Endothelial cell of umbilical vein (primary cell): ENCODE data around the gene ERICH3. TPM values are rescaled to one million over a fixed set of nuclear protein-coding genes. Genes with fewer than 3 reads are reported as not detected.

ENCODE experiments used
- BruUV-seq: library from RNA; stranded (reverse); fragments of 400-500 nt; replicated peaks from 2 replicates; lab custom pipeline; 2021; lab: Mats Ljungman, UMichigan
- CTCF ChIA-PET: fragments of 300-600, 350-600 bp; sonication (Branson Sonifier 250); formaldehyde crosslinking; loops from one replicate; lab custom pipeline; 2021; ENCODE audit warnings: antibody characterized with exemption, inconsistent platforms; lab: Charles Lee
- POLR2A ChIA-PET: fragments of 300-600, 350-600 bp; sonication (Branson Sonifier 250); formaldehyde crosslinking; loops from one replicate; lab custom pipeline; 2021; ENCODE audit warnings: antibody characterized with exemption, inconsistent platforms; lab: Charles Lee
- DNase-seq: peaks from one replicate; pipeline ENCODE4 v3.0.0-alpha.2; 2011; ENCODE audit warnings: low read depth, low spot score
- FAIRE-seq: peaks from 2 replicates; lab custom pipeline; 2011; peaks lifted over from hg19 to GRCh38; lab: Jason Lieb, UNC
- H2AFZ ChIP-seq: 2 replicates; pipeline ENCODE4 v1.6.0; 2012; ENCODE audit warnings: low read depth, low read length, control low read depth, inconsistent platforms
- H3K27ac ChIP-seq: 2 replicates; pipeline ENCODE4 v1.5.1; 2011; ENCODE audit warnings: low read depth, mild to moderate bottlenecking, control low read depth, low read length, moderate library complexity; ENCODE audit not compliant: insufficient read depth
- H3K27me3 ChIP-seq, 2 experiments: 2 replicates each; pipeline versions ENCODE4 v1.6.0 to v1.6.1; 2011; ENCODE audit warnings: low read length in 2 of 2, mixed read lengths in 1 of 2; ENCODE audit not compliant: control insufficient read depth in 2 of 2, insufficient read depth in 2 of 2
- H3K36me3 ChIP-seq, 2 experiments: 2 replicates in 1 of 2; 3 replicates in 1 of 2; pipeline ENCODE4 v1.5.1; 2011; ENCODE audit warnings: low read length in 2 of 2, mild to moderate bottlenecking in 1 of 2, moderate library complexity in 1 of 2; ENCODE audit not compliant: control insufficient read depth in 2 of 2, insufficient read depth in 2 of 2; ENCODE audit errors: extremely low read depth in 1 of 2
- H3K4me1 ChIP-seq: 3 replicates; pipeline ENCODE4 v1.5.1; 2011; ENCODE audit warnings: mild to moderate bottlenecking, low read length; ENCODE audit not compliant: control insufficient read depth, insufficient read depth; ENCODE audit errors: extremely low read depth
- H3K4me2 ChIP-seq: 2 replicates; pipeline ENCODE4 v1.6.1; 2011; ENCODE audit warnings: low read length, control low read depth, mixed read lengths; ENCODE audit not compliant: insufficient read depth
- H3K4me3 ChIP-seq, 3 experiments: fragments of 200-600 bp in 1 of 3; sonication (generic), shearing (Covaris generic) in 1 of 3; replicated peaks in 1 of 3; 2 replicates each; pipeline ENCODE4 v1.5.1; 2011 to 2016; ENCODE audit warnings: control low read depth in 3 of 3, low read length in 3 of 3, mild to moderate bottlenecking in 2 of 3, inconsistent platforms in 1 of 3, low read depth in 1 of 3, moderate library complexity in 1 of 3; ENCODE audit not compliant: insufficient read depth in 1 of 3
- H3K79me2 ChIP-seq: 2 replicates; pipeline ENCODE4 v1.6.0; 2012; ENCODE audit warnings: low read length, inconsistent platforms; ENCODE audit not compliant: control insufficient read depth, insufficient read depth
- H3K9ac ChIP-seq: replicated peaks from 2 replicates; pipeline ENCODE3; 2011; ENCODE audit warnings: low read length, control low read depth; ENCODE audit not compliant: insufficient read depth; ENCODE audit errors: extremely low read depth
- H3K9me1 ChIP-seq: replicated peaks from 3 replicates; pipeline ENCODE4 v1.6.0; 2011; ENCODE audit warnings: mild to moderate bottlenecking, low read length; ENCODE audit not compliant: control insufficient read depth, insufficient read depth; ENCODE audit errors: extremely low read depth
- H3K9me3 ChIP-seq: replicated peaks from 2 replicates; pipeline ENCODE4 v1.5.1; 2012; ENCODE audit warnings: low read length, inconsistent platforms; ENCODE audit not compliant: control insufficient read depth, insufficient read depth
- H4K20me1 ChIP-seq: replicated peaks from 2 replicates; pipeline ENCODE3; 2011; ENCODE audit warnings: mild to moderate bottlenecking, low read length; ENCODE audit not compliant: control insufficient read depth, insufficient read depth; ENCODE audit errors: extremely low read depth
- CTCF ChIP-seq, 2 donors: IDR thresholded peaks; 1 replicate in 1 of 2; 2 replicates in 1 of 2; pipeline ENCODE4 v1.5.1; 2011; ENCODE audit warnings: low read length in 2 of 2, mild to moderate bottlenecking in 2 of 2, moderate library complexity in 2 of 2, control low read depth in 1 of 2, inconsistent platforms in 1 of 2, low read depth in 1 of 2; ENCODE audit not compliant: insufficient read depth in 1 of 2; ENCODE audit errors: extremely low read depth in 1 of 2
- EZH2 ChIP-seq: IDR thresholded peaks from 2 replicates; pipeline ENCODE4 v1.6.1; 2012; ENCODE audit warnings: borderline replicate concordance, low read depth, mild to moderate bottlenecking, moderate library complexity, low read length, inconsistent platforms; ENCODE audit not compliant: severe bottlenecking
- FOS ChIP-seq: IDR thresholded peaks from 2 replicates; pipeline ENCODE4 v1.6.1; 2011; ENCODE audit warnings: mild to moderate bottlenecking, low read length, moderate library complexity, borderline replicate concordance; ENCODE audit not compliant: insufficient read depth
- JUN ChIP-seq: IDR thresholded peaks from 2 replicates; pipeline ENCODE4 v1.6.1; 2011; ENCODE audit warnings: borderline replicate concordance, low read depth; ENCODE audit not compliant: insufficient read length, insufficient read depth
- MAX ChIP-seq: IDR thresholded peaks from 2 replicates; pipeline ENCODE4 v1.6.1; 2011; ENCODE audit not compliant: insufficient read depth, insufficient read length
- POLR2A ChIP-seq: IDR thresholded peaks from 2 replicates; pipeline ENCODE4 v1.6.1; 2012; ENCODE audit warnings: low read depth, mild to moderate bottlenecking, control low read depth, low read length
- POLR2AphosphoS5 ChIP-seq: IDR thresholded peaks from 2 replicates; pipeline ENCODE4 v1.6.1; 2012; ENCODE audit warnings: low read depth, mild to moderate bottlenecking, control low read depth, low read length, moderate library complexity; ENCODE audit not compliant: insufficient read depth
- dilution Hi-C: fragments of 300-500 bp; cut with MboI; formaldehyde crosslinking; loops from one replicate; pipeline ENCODE4 v1.15.0; 2019; ENCODE audit warnings: low sequenced_read_pairs; ENCODE audit not compliant: extremely low pct_ligation_motif_present
- intact Hi-C: fragments of 100-400 bp; cut with micrococcal nuclease; formaldehyde crosslinking; loops from one replicate; pipeline ENCODE4 v1.10.0; 2022
- polyA plus RNA-seq, 4 experiments: library from polyadenylated mRNA; depleted of rRNA in 3 of 4; stranded (reverse) in 3 of 4; unstranded in 1 of 4; fragments of >200 nt; gene quantifications; 2 replicates each; pipeline versions ENCODE4 v1.2.1 to v1.2.3, GENCODE V29; 2011 to 2012; ENCODE audit warnings: missing spikeins in 1 of 4
- total RNA-seq: library from RNA; stranded (reverse); gene quantifications from 2 replicates; pipeline ENCODE4 v1.2.3, GENCODE V29; 2021

The ERICH3 gene
- total and polyA plus RNA-seq, 2 donors (not counting 3 experiments of a cell fraction or from before 2014, with no cell fraction given) = not detected

DNA sequence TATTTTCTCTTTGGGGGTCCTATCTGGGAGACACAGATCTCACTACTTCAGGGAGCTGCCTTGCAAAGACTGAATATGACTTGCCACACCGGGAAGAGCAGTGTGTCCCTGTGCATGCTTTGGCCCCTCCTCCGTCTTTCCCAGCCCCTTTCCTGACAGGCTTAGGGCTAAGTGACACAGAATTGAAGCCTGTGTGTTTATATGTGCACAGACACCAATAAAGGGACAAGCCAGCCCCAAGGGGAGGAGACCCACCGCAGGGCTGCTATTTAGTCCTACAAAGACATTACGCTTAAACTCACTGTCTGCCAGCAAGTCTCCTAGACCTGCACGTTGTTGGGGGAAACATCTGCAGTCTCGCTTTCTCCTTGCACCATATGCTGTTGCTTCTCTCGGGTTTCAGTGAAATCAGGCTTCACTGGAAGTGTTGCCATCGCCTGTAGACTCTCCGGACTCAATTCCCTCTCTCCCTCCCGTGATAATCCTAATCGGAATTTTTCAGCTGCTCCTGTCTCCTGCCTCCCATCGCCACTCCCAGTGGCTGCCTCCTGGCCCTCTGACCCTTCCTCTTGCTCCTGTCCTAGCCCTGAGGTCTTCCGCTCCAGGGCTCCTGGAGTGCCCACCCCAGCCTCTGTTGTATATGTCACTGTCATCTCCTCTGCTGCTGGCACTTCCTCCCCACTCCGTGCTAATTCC, 102.6 kb downstream of the ERICH3 start:
- Histone ChIP-seq H4K20me1 (no peaks in the 10 kb centered on the region), H3K4me3 (no peak overlapping the region), H3K36me3 (no peaks in the 10 kb centered on the region), H3K4me1 (no peaks in the 10 kb centered on the region), H3K9me3 (no peaks in the 10 kb centered on the region), H3K4me2 (no peak overlapping the region), H3K9ac (no peak overlapping the region), H3K27ac (no peak overlapping the region), H3K9me1 (no peaks in the 10 kb centered on the region), H3K79me2 (no peaks in the 10 kb centered on the region), H2AFZ (no peak overlapping the region), H3K27me3 (no peaks in the 10 kb centered on the region)
- no TSS peak for BruUV-seq
- dilution Hi-C loops = no loop called here
- DNase-seq (no peak), FAIRE-seq (no peak)
- POLR2A ChIA-PET = no interaction called here
- intact Hi-C loops = no loop called here
- CTCF ChIA-PET = no interaction called here
- no peak for TF ChIP-seq POLR2AphosphoS5
- TF ChIP-seq POLR2A = no peak
- TF ChIP-seq FOS = no peak
- TF ChIP-seq MAX = no peak
- no peak for TF ChIP-seq CTCF (IDR thresholded peaks at IDR 0.05; ENCODE audit: extremely low read depth in 1 of 2, insufficient read depth in 1 of 2, low read depth in 1 of 2, low read length in 2 of 2)
- TF ChIP-seq JUN = no peak
- no peak for TF ChIP-seq EZH2
